OCI-LY7 (cell line): Measurements from ENCODE around the gene ZNF692. TPM values are rescaled to one million over a fixed set of nuclear protein-coding genes. Genes with fewer than 3 reads are reported as not detected.
A peak's percentile ranks its signal among the peaks of the same experiment; 100 is the strongest.

ENCODE experiments used
- BruUV-seq: library from RNA; stranded (reverse); fragments of 400-500 nt; replicated peaks from 2 replicates; lab custom pipeline; 2021; lab: Mats Ljungman, UMichigan
- CTCF ChIA-PET: fragments of 300-600 bp; sonication (Branson Sonifier 250); formaldehyde crosslinking; loops from one replicate; lab custom pipeline; 2022; ENCODE audit warnings: antibody characterized with exemption; ENCODE audit not compliant: unreplicated experiment; lab: Charles Lee
- POLR2A ChIA-PET: fragments of 300-600 bp; sonication (Branson Sonifier 250); formaldehyde crosslinking; loops from one replicate; lab custom pipeline; 2022; ENCODE audit warnings: antibody characterized with exemption; lab: Charles Lee
- DNase-seq: peaks from one replicate; pipeline ENCODE4 v3.0.0-alpha.2; 2015; ENCODE audit warnings: low spot score
- H2AFZ ChIP-seq: fragments of 200-600 bp; sonication (generic), shearing (Covaris generic); 2 replicates; pipeline ENCODE4 v1.6.1; 2014; ENCODE audit warnings: mild to moderate bottlenecking, antibody characterized with exemption, low read length, moderate library complexity
- H3K27ac ChIP-seq: fragments of 200-600 bp; sonication (generic); 2 replicates; pipeline ENCODE4 v1.5.1; 2014; ENCODE audit warnings: mixed run types, low read depth, mild to moderate bottlenecking, moderate library complexity, low read length, inconsistent platforms; ENCODE audit not compliant: poor library complexity, severe bottlenecking
- H3K36me3 ChIP-seq: fragments of 200-600 bp; sonication (generic); 2 replicates; pipeline ENCODE4 v1.6.1; 2014; ENCODE audit warnings: mild to moderate bottlenecking, antibody characterized with exemption, low read length, moderate library complexity, mixed read lengths; ENCODE audit not compliant: insufficient read depth
- H3K4me1 ChIP-seq: fragments of 200-600 bp; sonication (generic); 2 replicates; pipeline ENCODE4 v1.5.1; 2014; ENCODE audit warnings: mild to moderate bottlenecking, low read length; ENCODE audit not compliant: insufficient read depth, poor library complexity, severe bottlenecking
- H3K4me2 ChIP-seq: fragments of 200-600 bp; sonication (generic); 2 replicates; pipeline ENCODE4 v1.6.1; 2014; ENCODE audit warnings: mild to moderate bottlenecking, low read length
- H3K4me3 ChIP-seq: fragments of 200-600 bp; sonication (generic); 2 replicates; pipeline ENCODE4 v1.5.1; 2014; ENCODE audit warnings: mild to moderate bottlenecking, low read depth, low read length; ENCODE audit not compliant: poor library complexity, severe bottlenecking
- H3K79me2 ChIP-seq: fragments of 200-600 bp; sonication (generic); 2 replicates; pipeline ENCODE4 v1.6.1; 2016; ENCODE audit warnings: low read depth, mild to moderate bottlenecking, low read length, moderate library complexity, mixed read lengths; ENCODE audit not compliant: insufficient read depth
- H3K9me2 ChIP-seq: fragments of 200-600 bp; sonication (generic); 2 replicates; pipeline ENCODE4 v1.6.1; 2016; ENCODE audit warnings: mild to moderate bottlenecking, low read length, mixed read lengths; ENCODE audit not compliant: insufficient read depth
- H3K9me3 ChIP-seq: fragments of 200-600 bp; sonication (generic); 2 replicates; pipeline ENCODE4 v1.6.1; 2014; ENCODE audit warnings: mild to moderate bottlenecking, mixed run types, low read length, mixed read lengths
- H4K20me1 ChIP-seq: fragments of 200-600 bp; sonication (generic); 2 replicates; pipeline ENCODE4 v1.6.1; 2014; ENCODE audit warnings: mild to moderate bottlenecking, antibody characterized with exemption, low read length, moderate library complexity, mixed read lengths; ENCODE audit not compliant: insufficient read depth
- CTCF ChIP-seq: fragments of 200-600 bp; sonication (generic); conservative IDR thresholded peaks from 2 replicates; pipeline ENCODE4 v1.5.1; 2014; ENCODE audit warnings: mild to moderate bottlenecking, antibody characterized with exemption, low read length, moderate library complexity, mixed read lengths
- EZH2phosphoT487 ChIP-seq: fragments of 200-600 bp; sonication (generic); IDR thresholded peaks from 2 replicates; pipeline ENCODE4 v1.6.1; 2018; ENCODE audit warnings: low read depth, borderline replicate concordance, mild to moderate bottlenecking, mixed run types, antibody characterized with exemption, low read length, moderate library complexity, mixed read lengths
- intact Hi-C: fragments of 100-400 bp; cut with micrococcal nuclease; formaldehyde crosslinking; loops from one replicate; pipeline ENCODE4 v1.10.0; 2022; ENCODE audit not compliant: unreplicated experiment
- total RNA-seq, 2 experiments: library from RNA; depleted of rRNA in 1 of 2; stranded (reverse); fragments of >200 nt in 1 of 2; shearing (Covaris generic) in 1 of 2; gene quantifications; 2 replicates each; pipeline ENCODE4 v1.2.3, GENCODE V29; 2014 to 2022

Gene ZNF692
- total RNA-seq, 2 experiments from 2014 or later = 65.0 to 67.4 TPM

- H3K9me3 ChIP-seq = no peaks in the 10 kb centered on the region
- peak within 1 kb of the TSS; percentile 68 for H3K27ac ChIP-seq
- peak within 1 kb of the TSS; percentile 89 for H2AFZ ChIP-seq
- POLR2A ChIA-PET = interaction anchor here (0.6 to 1.7 kb wide), 9 partner anchors 9 to 1615 kb away, joined by 3 to 11 read pairs (median 4); partner anchors contain the start of genes ZNF672 and ZNF692
- peak within 1 kb of the TSS; percentile 72 for H3K4me3 ChIP-seq
- intact Hi-C loops = loop anchor here (1.0 kb wide), 4 partner anchors 32 to 80 kb away; partner anchors contain the start of genes ZNF672 and ZNF692
- no peaks in the 10 kb centered on the region for H4K20me1 ChIP-seq
- H3K9me2 ChIP-seq = no peaks in the 10 kb centered on the region
- BruUV-seq = no TSS peak
- DNase-seq = peak; percentile 95
- H3K4me1 ChIP-seq = peaks cover 16% of the 10 kb centered on the region
- H3K79me2 ChIP-seq = peaks cover 13% of the 10 kb centered on the region; the same call in 1 of the 2 replicates
- CTCF ChIA-PET = interaction anchor here (1.0 kb wide), 1 partner anchor 32 kb away, joined by 8 read pairs; no protein-coding TSS in a partner anchor
- peak within 1 kb of the TSS; percentile 85 for H3K4me2 ChIP-seq
- TF ChIP-seq CTCF (peak; percentile 74), EZH2phosphoT487 (no peak)
- peaks cover 6% of the 10 kb centered on the region; the same call in 1 of the 2 replicates for H3K36me3 ChIP-seq
These were observed 47.3 kb upstream of the ZNF692 start, which contains the start of gene PGBD2 for GRCh38 chr1:248906009-248906752. PGBD2 (plus strand) TSS chr1:248906235; CDS start chr1:248913863, 7,628 bp downstream.

DNA sequence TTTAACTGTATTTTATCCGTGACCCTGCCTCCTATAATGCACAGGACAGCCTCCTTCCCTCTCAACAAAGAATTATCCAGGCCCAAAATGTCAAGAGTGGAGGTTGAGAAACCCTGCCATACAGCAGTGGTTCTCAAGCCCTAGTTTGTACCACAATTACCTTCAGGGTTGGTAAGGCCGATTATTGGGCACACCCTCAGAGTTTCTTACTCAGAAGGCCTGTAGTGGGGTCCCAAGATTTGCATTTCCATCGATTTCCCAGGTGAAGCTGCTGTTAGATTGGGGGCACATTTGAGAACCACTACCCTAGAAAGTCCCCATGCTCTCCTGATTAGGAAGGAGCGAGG lies 46.8 kb upstream of the ZNF692 start:
- no peak for DNase-seq
- Histone ChIP-seq H4K20me1 (no peaks in the 10 kb centered on the region), H3K4me3 (peak overlapping the region; percentile 72), H3K9me2 (no peaks in the 10 kb centered on the region), H3K4me1 (peaks cover 16% of the 10 kb centered on the region), H3K79me2 (peaks cover 13% of the 10 kb centered on the region; the same call in 1 of the 2 replicates), H2AFZ (peak overlapping the region; percentile 89), H3K36me3 (peaks cover 3% of the 10 kb centered on the region; the same call in 1 of the 2 replicates), H3K9me3 (no peaks in the 10 kb centered on the region), H3K27ac (peak overlapping the region; percentile 68), H3K4me2 (peak overlapping the region; percentile 85)
- POLR2A ChIA-PET = interaction anchor here (0.8 to 1.7 kb wide), 6 partner anchors 10 to 68 kb away, joined by 3 to 11 read pairs (median 6); partner anchors contain the start of genes ZNF672 and ZNF692
- CTCF ChIA-PET = no interaction called here
- TF ChIP-seq CTCF (no peak), EZH2phosphoT487 (no peak)
- TSS peak; percentile 99 for BruUV-seq
- intact Hi-C loops = loop anchor here (1.0 kb wide), 4 partner anchors 31 to 79 kb away; partner anchors contain the start of genes ZNF672 and ZNF692
